CD14-positive monocyte (primary cell): ENCODE measurements around the gene BCL2L1. TPM values are rescaled to one million over a fixed set of nuclear protein-coding genes. Genes with fewer than 3 reads are reported as not detected.
A peak's percentile ranks its signal among the peaks of the same experiment; 100 is the strongest.

ENCODE experiments used
- DNase-seq, 3 donors: peaks; one replicate each; pipeline ENCODE4 v3.0.0-alpha.2; 2011 to 2022
- H2AFZ ChIP-seq: 2 replicates; pipeline ENCODE4 v1.6.0; 2012; ENCODE audit warnings: mild to moderate bottlenecking, low read depth, low read length, inconsistent platforms; ENCODE audit not compliant: insufficient read depth, poor library complexity, severe bottlenecking
- H3K27ac ChIP-seq, 2 donors: 1 replicate in 1 of 2; 2 replicates in 1 of 2; pipeline ENCODE4 v1.5.1; 2012 to 2013; ENCODE audit warnings: low read length in 2 of 2, control low read depth in 1 of 2, inconsistent platforms in 1 of 2, low read depth in 1 of 2, mild to moderate bottlenecking in 1 of 2
- H3K27me3 ChIP-seq, 2 donors: one replicate each; pipeline versions ENCODE4 v1.6.0 to v1.6.1; 2011 to 2013; ENCODE audit warnings: low read length in 2 of 2; ENCODE audit not compliant: control insufficient read depth in 2 of 2, insufficient read depth in 2 of 2
- H3K36me3 ChIP-seq, 2 donors: replicated peaks in 1 of 2; 1 replicate in 1 of 2; 2 replicates in 1 of 2; pipeline versions ENCODE4 v1.5.1 to v1.6.1; 2012 to 2013; ENCODE audit warnings: low read length in 2 of 2, control low read depth in 1 of 2, inconsistent platforms in 1 of 2, mild to moderate bottlenecking in 1 of 2; ENCODE audit not compliant: insufficient read depth in 2 of 2, control insufficient read depth in 1 of 2
- H3K4me1 ChIP-seq, 2 donors: 1 replicate in 1 of 2; 2 replicates in 1 of 2; pipeline versions ENCODE4 v1.5.1 to v1.6.1; 2012 to 2013; ENCODE audit warnings: low read length in 2 of 2, control low read depth in 1 of 2, inconsistent platforms in 1 of 2, mild to moderate bottlenecking in 1 of 2, moderate library complexity in 1 of 2; ENCODE audit not compliant: insufficient read depth in 2 of 2, control insufficient read depth in 1 of 2
- H3K4me2 ChIP-seq: replicated peaks from 2 replicates; pipeline ENCODE3; 2012; ENCODE audit warnings: low read length, moderate library complexity, mild to moderate bottlenecking; ENCODE audit not compliant: poor library complexity, severe bottlenecking; ENCODE audit errors: extremely low read depth
- H3K4me3 ChIP-seq, 3 experiments: fragments of 200-600 bp in 1 of 3; sonication (generic) in 1 of 3; replicated peaks in 1 of 3; 1 replicate in 2 of 3; 2 replicates in 1 of 3; pipeline ENCODE4 v1.5.1; 2011 to 2013; ENCODE audit warnings: low read length in 3 of 3, mild to moderate bottlenecking in 3 of 3, control low read depth in 2 of 3, low read depth in 2 of 3, inconsistent platforms in 1 of 3, moderate library complexity in 1 of 3
- H3K79me2 ChIP-seq: 2 replicates; pipeline ENCODE4 v1.6.0; 2012; ENCODE audit warnings: mild to moderate bottlenecking, control low read depth, inconsistent platforms, low read length, moderate library complexity; ENCODE audit not compliant: insufficient read depth
- H3K9ac ChIP-seq: 2 replicates; pipeline ENCODE4 v1.6.0; 2017; ENCODE audit warnings: low read length, mild to moderate bottlenecking; ENCODE audit not compliant: insufficient read depth, poor library complexity, severe bottlenecking
- H3K9me3 ChIP-seq, 2 donors: replicated peaks in 1 of 2; 1 replicate in 1 of 2; 2 replicates in 1 of 2; pipeline versions ENCODE4 v1.5.1 to v1.6.1; 2012 to 2013; ENCODE audit warnings: low read length in 2 of 2, control low read depth in 1 of 2; ENCODE audit not compliant: control insufficient read depth in 1 of 2, insufficient read depth in 1 of 2
- H4K20me1 ChIP-seq: 2 replicates; pipeline ENCODE4 v1.6.0; 2012; ENCODE audit warnings: mild to moderate bottlenecking, low read length, control low read depth, moderate library complexity; ENCODE audit not compliant: insufficient read depth
- H3K27ac Mint-ChIP-seq, 7 donors: one replicate each; pipeline ENCODE4 v1.8.0; 2020; ENCODE audit warnings: mild to moderate bottlenecking in 7 of 7, mixed read lengths in 7 of 7, moderate library complexity in 6 of 7, inconsistent platforms in 2 of 7
- H3K27me3 Mint-ChIP-seq, 3 donors: one replicate each; pipeline ENCODE4 v1.8.0; 2021 to 2022; ENCODE audit warnings: low read depth in 3 of 3, mild to moderate bottlenecking in 3 of 3, mixed read lengths in 3 of 3, moderate library complexity in 3 of 3, inconsistent platforms in 1 of 3
- H3K36me3 Mint-ChIP-seq, 2 donors: one replicate each; pipeline ENCODE4 v1.8.0; 2020; ENCODE audit warnings: mixed read lengths in 2 of 2, inconsistent platforms in 1 of 2, mild to moderate bottlenecking in 1 of 2
- H3K4me1 Mint-ChIP-seq: one replicate; pipeline ENCODE4 v1.8.0; 2020; ENCODE audit warnings: mild to moderate bottlenecking, mixed read lengths
- H3K4me3 Mint-ChIP-seq, 2 donors: one replicate each; pipeline ENCODE4 v1.8.0; 2020; ENCODE audit warnings: mild to moderate bottlenecking in 2 of 2, mixed read lengths in 2 of 2, moderate library complexity in 1 of 2
- H3K9me3 Mint-ChIP-seq, 7 donors: one replicate each; pipeline ENCODE4 v1.8.0; 2020 to 2022; ENCODE audit warnings: mixed read lengths in 7 of 7, mild to moderate bottlenecking in 6 of 7, moderate library complexity in 6 of 7, inconsistent platforms in 2 of 7
- CTCF ChIP-seq: fragments of 200-600 bp; IDR thresholded peaks from one replicate; pipeline ENCODE4 v1.8.0; 2022; ENCODE audit warnings: antibody characterized with exemption, mild to moderate bottlenecking
- WGBS: methylation state at CpG from one replicate; pipeline ENCODE4 v1.1.5; 2013; ENCODE audit warnings: missing lambda C conversion rate; ENCODE audit not compliant: insufficient coverage; 5-methylcytosine and 5-hydroxymethylcytosine counted together
- intact Hi-C, 2 donors: fragments of 100-400 bp; cut with micrococcal nuclease; formaldehyde crosslinking; loops; one replicate each; pipeline versions ENCODE4 v1.15.0 to v1.15.1; 2023
- polyA plus RNA-seq, 3 donors: library from polyadenylated mRNA; depleted of rRNA in 1 of 3; unstranded in 2 of 3; stranded (reverse) in 1 of 3; fragments of 300-500 nt in 2 of 3; fragments of >200 nt in 1 of 3; fragmentation: Illumina TruSeq in 2 of 3; gene quantifications; 1 replicate in 2 of 3; 2 replicates in 1 of 3; pipeline ENCODE4 v1.2.3, GENCODE V29; 2012 to 2021

The BCL2L1 gene
- polyA plus RNA-seq, 3 donors, result 12.4 to 16.8 (median 14.3) TPM

GRCh38 chr20:31673943-31674463 is 48.7 kb downstream of the BCL2L1 start:
- no peak overlapping the region for H3K9ac ChIP-seq
- H3K4me3 ChIP-seq, result peak overlapping the region in 1 of 3 experiments; percentile 46
- H3K27me3 ChIP-seq, result no peaks in the 10 kb centered on the region

GRCh38 chr20:31673435-31673834 is 49.2 kb downstream of the BCL2L1 start:
- no peaks in the 10 kb centered on the region for H3K27me3 ChIP-seq
- Mint-ChIP-seq H3K9me3 (no peaks in the 10 kb centered on the region), H3K27ac (peak overlapping the region in 4 of 7 donors; percentile 11 to 90 (median 84)), H3K4me3 (no peak overlapping the region), H3K4me1 (peaks cover 40% of the 10 kb centered on the region), H3K36me3 (peaks cover 30 to 38% of the 10 kb centered on the region in 2 donors), H3K27me3 (peaks cover 0 to 8% (median 6%) of the 10 kb centered on the region in 3 donors)
- H3K27ac ChIP-seq, result peak overlapping the region in 1 of 2 donors; percentile 81
- no peak overlapping the region for H2AFZ ChIP-seq
- H4K20me1 ChIP-seq, result no peaks in the 10 kb centered on the region
- H3K36me3 ChIP-seq, result peaks cover 6 to 30% of the 10 kb centered on the region in 2 donors
- H3K9ac ChIP-seq, result no peak overlapping the region
- no peak overlapping the region for H3K4me2 ChIP-seq
- no peak for DNase-seq
- H3K9me3 ChIP-seq, result no peaks in the 10 kb centered on the region
- no peak overlapping the region for H3K4me3 ChIP-seq
- H3K4me1 ChIP-seq, result peaks cover 25 to 29% of the 10 kb centered on the region in 2 donors
- H3K79me2 ChIP-seq, result peaks cover 26% of the 10 kb centered on the region
- intact Hi-C loops, result no loop called here
- no peak for TF ChIP-seq CTCF

More at GRCh38 chr20:31673943-31674463, 48.7 kb downstream of the BCL2L1 start:
- Histone ChIP-seq H3K4me2 (no peak overlapping the region), H3K79me2 (peaks cover 26% of the 10 kb centered on the region), H2AFZ (no peak overlapping the region), H4K20me1 (peaks cover 5% of the 10 kb centered on the region), H3K9me3 (no peaks in the 10 kb centered on the region), H3K4me1 (peaks cover 25 to 29% of the 10 kb centered on the region in 2 donors), H3K27ac (peak overlapping the region; percentile 70 to 81), H3K36me3 (peaks cover 6 to 35% of the 10 kb centered on the region in 2 donors)
- Mint-ChIP-seq H3K27me3 (peaks cover 0 to 9% (median 8%) of the 10 kb centered on the region in 3 donors), H3K9me3 (no peaks in the 10 kb centered on the region), H3K4me1 (peaks cover 40% of the 10 kb centered on the region), H3K27ac (peak overlapping the region; percentile 78 to 96 (median 92)), H3K36me3 (peaks cover 36 to 43% of the 10 kb centered on the region in 2 donors), H3K4me3 (no peak overlapping the region)
- no peak for TF ChIP-seq CTCF
- intact Hi-C loops, result no loop called here
- no CpG with 5 or more reads among the region's 2 CpGs for WGBS
- DNase-seq, result no peak
